ENCODE results near the gene DNAJC13. TPM values are rescaled to one million over a fixed set of nuclear protein-coding genes. Genes with fewer than 3 reads are reported as not detected.

DNAJC13 gene
- polyA plus RNA-seq, 2 of the 4 experiments (the other 2 are of a cell fraction), result 17.0 to 29.8 TPM

DNA sequence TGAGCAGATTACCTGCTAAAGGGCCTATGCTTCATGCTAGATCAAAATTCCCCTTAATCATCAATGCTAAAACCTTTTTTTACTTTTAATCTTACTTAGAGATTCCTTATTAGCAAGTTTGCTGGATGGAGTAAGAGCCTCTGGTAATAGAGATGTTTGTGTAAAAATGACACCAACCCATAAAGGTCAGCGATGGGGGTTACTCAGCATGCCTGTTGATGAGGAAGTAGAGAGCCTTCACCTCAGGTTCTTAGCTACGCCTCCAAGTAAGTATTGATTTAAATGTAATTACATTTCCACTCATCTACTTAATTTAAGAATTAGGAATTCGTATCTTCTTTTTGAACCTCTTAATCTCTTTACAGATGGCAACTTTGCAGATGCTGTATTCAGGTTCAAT, 38.8 kb downstream of the DNAJC13 start:
- H3K4me2 ChIP-seq, result no peak overlapping the region
- ATAC-seq (no peak), DNase-seq (ENCODE audit: low read depth in 1 of 2, low spot score in 1 of 2) (no peak), FAIRE-seq (no peak)
- 95% methylated on average over 3 of the region's 3 CpGs for WGBS (ENCODE audit: missing lambda C conversion rate)
- no peak for TF ChIP-seq MAZ (IDR thresholded peaks at IDR 0.05; ENCODE audit: borderline replicate concordance, low read depth, low read length)
- TF ChIP-seq FOSB (CRISPR knock-in tag; IDR thresholded peaks at IDR 0.05), result no peak
- H3K4me3 ChIP-seq, result no peak overlapping the region
- H3K4me1 ChIP-seq, result no peaks in the 10 kb centered on the region
- H3K27ac ChIP-seq, result no peak overlapping the region
- H3K9me3 ChIP-seq, result no peaks in the 10 kb centered on the region
- CTCF ChIA-PET, result no interaction called here
- POLR2A ChIA-PET, result no interaction called here

DNA sequence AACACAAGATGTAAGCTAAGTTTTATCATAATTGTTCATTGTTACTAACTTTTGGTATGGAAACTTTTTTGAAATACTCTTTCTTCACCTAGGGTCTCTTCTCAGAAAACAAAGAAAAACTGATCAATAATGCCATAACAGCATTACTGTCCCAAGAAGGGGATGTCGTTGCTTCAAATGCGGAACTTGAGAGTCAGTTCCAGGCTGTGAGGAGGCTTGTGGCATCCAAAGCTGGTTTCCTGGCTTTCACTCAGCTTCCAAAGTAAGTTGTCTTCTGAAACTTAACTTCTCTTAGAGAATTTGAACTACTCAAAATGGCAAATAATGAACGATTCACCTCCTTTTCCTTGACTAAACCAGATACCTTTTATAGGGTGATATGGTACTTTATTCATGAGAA, 39.3 kb downstream of the DNAJC13 start:
- Histone ChIP-seq H3K27ac (no peak overlapping the region), H3K9me3 (no peaks in the 10 kb centered on the region), H3K4me1 (no peaks in the 10 kb centered on the region), H3K4me2 (no peak overlapping the region), H3K4me3 (no peak overlapping the region)
- TF ChIP-seq HOXB13 (CRISPR knock-in tag; IDR thresholded peaks at IDR 0.05; ENCODE audit: low read depth), result no peak
- TF ChIP-seq MAFK (IDR thresholded peaks at IDR 0.05; ENCODE audit: partially characterized antibody), result no peak
- TF ChIP-seq MYC (IDR thresholded peaks at IDR 0.05; ENCODE audit: borderline replicate concordance, low read length), result no peak
- TF ChIP-seq PHF8 (IDR thresholded peaks at IDR 0.05; ENCODE audit: borderline replicate concordance, low read depth), result no peak
- TF ChIP-seq, protein P1, sequence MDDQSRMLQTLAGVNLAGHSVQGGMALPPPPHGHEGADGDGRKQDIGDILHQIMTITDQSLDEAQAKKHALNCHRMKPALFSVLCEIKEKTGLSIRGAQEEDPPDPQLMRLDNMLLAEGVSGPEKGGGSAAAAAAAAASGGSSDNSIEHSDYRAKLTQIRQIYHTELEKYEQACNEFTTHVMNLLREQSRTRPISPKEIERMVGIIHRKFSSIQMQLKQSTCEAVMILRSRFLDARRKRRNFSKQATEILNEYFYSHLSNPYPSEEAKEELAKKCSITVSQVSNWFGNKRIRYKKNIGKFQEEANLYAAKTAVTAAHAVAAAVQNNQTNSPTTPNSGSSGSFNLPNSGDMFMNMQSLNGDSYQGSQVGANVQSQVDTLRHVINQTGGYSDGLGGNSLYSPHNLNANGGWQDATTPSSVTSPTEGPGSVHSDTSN (IDR thresholded peaks at IDR 0.05), result no peak
- no peak for TF ChIP-seq HDAC2 (IDR thresholded peaks at IDR 0.05)
- FAIRE-seq, result no peak
- DNase-seq (ENCODE audit: low read depth in 1 of 2, low spot score in 1 of 2), result no peak
- ChIA-PET CTCF (no interaction called here), POLR2A (no interaction called here)
- ATAC-seq, result no peak
- 83% methylated on average over 3 of the region's 3 CpGs for WGBS (ENCODE audit: missing lambda C conversion rate)

DNA sequence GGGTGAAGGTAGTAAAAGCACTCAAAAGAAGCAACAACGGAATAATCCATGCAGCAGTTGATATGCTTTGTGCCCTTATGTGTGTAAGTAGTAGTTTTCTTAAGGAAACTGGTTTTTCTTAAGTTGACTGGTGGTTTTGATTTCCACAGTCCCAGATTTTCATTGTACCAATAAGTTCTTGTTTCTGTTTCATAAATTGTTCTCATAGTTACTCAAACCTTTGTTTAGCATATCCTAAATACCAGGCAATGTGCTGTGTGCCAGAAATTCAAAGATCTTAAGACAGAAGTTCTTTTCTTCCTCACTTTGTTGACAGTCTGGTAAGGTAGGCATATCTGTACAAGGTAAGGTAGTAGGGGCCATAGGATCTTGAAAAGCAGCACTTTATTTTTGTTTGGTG, 40.0 kb downstream of the DNAJC13 start:
- no peak for DNase-seq (ENCODE audit: low read depth in 1 of 2, low spot score in 1 of 2)
- WGBS (ENCODE audit: missing lambda C conversion rate), result 91% methylated on average over 1 of the region's 1 CpG
- no peak overlapping the region for H3K4me2 ChIP-seq
- H3K4me3 ChIP-seq, result no peak overlapping the region
- ChIA-PET POLR2A (no interaction called here), CTCF (no interaction called here)
- no peak overlapping the region for H3K27ac ChIP-seq
- TF ChIP-seq FOSL2 (IDR thresholded peaks at IDR 0.05) (no peak), FOSL2 (CRISPR knock-in tag; IDR thresholded peaks at IDR 0.05) (no peak), TFCP2L1 (CRISPR knock-in tag; IDR thresholded peaks at IDR 0.05) (no peak), MAZ (IDR thresholded peaks at IDR 0.05; ENCODE audit: borderline replicate concordance, low read depth, low read length) (no peak), GATA3 (IDR thresholded peaks at IDR 0.05; ENCODE audit: borderline replicate concordance) (no peak), RAD21 (conservative IDR thresholded peaks at IDR 0.05 in 1 of 2, IDR thresholded peaks at IDR 0.05 in 1 of 2) (no peak), HOXA7 (CRISPR knock-in tag; IDR thresholded peaks at IDR 0.05) (no peak), POLR2A (IDR thresholded peaks at IDR 0.05; ENCODE audit: low read length) (no peak)
- TF ChIP-seq, protein P2, sequence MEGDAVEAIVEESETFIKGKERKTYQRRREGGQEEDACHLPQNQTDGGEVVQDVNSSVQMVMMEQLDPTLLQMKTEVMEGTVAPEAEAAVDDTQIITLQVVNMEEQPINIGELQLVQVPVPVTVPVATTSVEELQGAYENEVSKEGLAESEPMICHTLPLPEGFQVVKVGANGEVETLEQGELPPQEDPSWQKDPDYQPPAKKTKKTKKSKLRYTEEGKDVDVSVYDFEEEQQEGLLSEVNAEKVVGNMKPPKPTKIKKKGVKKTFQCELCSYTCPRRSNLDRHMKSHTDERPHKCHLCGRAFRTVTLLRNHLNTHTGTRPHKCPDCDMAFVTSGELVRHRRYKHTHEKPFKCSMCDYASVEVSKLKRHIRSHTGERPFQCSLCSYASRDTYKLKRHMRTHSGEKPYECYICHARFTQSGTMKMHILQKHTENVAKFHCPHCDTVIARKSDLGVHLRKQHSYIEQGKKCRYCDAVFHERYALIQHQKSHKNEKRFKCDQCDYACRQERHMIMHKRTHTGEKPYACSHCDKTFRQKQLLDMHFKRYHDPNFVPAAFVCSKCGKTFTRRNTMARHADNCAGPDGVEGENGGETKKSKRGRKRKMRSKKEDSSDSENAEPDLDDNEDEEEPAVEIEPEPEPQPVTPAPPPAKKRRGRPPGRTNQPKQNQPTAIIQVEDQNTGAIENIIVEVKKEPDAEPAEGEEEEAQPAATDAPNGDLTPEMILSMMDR (IDR thresholded peaks at IDR 0.05), result no peak
- TF ChIP-seq, protein P3, sequence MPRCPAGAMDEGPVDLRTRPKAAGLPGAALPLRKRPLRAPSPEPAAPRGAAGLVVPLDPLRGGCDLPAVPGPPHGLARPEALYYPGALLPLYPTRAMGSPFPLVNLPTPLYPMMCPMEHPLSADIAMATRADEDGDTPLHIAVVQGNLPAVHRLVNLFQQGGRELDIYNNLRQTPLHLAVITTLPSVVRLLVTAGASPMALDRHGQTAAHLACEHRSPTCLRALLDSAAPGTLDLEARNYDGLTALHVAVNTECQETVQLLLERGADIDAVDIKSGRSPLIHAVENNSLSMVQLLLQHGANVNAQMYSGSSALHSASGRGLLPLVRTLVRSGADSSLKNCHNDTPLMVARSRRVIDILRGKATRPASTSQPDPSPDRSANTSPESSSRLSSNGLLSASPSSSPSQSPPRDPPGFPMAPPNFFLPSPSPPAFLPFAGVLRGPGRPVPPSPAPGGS (IDR thresholded peaks at IDR 0.05), result no peak
- TF ChIP-seq, protein P4, sequence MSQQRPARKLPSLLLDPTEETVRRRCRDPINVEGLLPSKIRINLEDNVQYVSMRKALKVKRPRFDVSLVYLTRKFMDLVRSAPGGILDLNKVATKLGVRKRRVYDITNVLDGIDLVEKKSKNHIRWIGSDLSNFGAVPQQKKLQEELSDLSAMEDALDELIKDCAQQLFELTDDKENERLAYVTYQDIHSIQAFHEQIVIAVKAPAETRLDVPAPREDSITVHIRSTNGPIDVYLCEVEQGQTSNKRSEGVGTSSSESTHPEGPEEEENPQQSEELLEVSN (IDR thresholded peaks at IDR 0.05; ENCODE audit: borderline replicate concordance, low read depth), result no peak
- H3K4me1 ChIP-seq, result no peaks in the 10 kb centered on the region
- no peak for FAIRE-seq
- no peaks in the 10 kb centered on the region for H3K9me3 ChIP-seq
- no peak for ATAC-seq
